Measurements from ENCODE around the gene CDK2.

DNA sequence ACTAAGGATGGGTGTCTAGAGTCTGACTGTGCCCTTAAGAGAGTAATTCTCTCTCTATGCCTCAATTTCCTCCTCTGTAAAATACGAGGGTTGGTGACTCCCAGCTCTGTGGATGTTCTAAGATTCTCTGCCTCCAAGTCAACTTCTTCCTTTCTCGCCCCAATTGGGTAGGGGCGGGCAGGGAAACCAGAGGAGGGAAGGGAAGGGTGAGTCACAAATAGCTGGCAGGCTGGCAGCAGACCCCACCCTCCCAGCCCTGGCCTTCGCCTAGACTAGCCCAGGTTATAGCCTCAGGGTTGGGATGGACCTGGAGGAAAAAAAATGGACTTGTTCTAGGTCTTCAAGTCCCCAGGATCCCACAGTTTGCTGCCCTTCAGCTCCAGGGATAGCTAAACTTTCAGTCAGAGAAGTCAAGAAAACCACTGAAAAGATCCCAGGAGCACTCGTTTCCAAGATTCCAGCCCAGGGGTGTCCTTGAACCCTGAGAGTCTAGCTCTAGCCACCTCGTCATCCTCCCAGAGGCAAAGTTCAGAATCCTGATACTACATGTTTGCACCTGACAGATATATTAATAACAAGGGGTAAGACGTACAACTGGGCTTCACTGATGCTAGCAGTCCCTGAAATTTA is 33.3 kb upstream of the CDK2 start:
- no peak for TF ChIP-seq CTCF (IDR thresholded peaks at IDR 0.05; ENCODE audit: low read depth, low read length)
- no peak for TF ChIP-seq EZH2phosphoT487 (IDR thresholded peaks at IDR 0.05; ENCODE audit: low read depth)

All from OCI-LY3 (cell line).